Activated CD8-positive, alpha-beta T cell treated with anti-CD3 and anti-CD28 coated beads, Interleukin-2, amount 10 ng/mL, durations not matched to agents 7 days and 5 days (primary cell): Measurements from ENCODE around the gene UBE2R2. TPM values are rescaled to one million over a fixed set of nuclear protein-coding genes. Genes with fewer than 3 reads are reported as not detected.
"Not testable (repeated sequence)": the region's sequence is repeated elsewhere in the genome, so short reads cannot be mapped to it uniquely, and the experiment has no call there.

Experiments
- ATAC-seq: fragments of 150-1000 bp; cut with Tn5 transposase; one replicate; pipeline ENCODE4 v1.10.0; 2021; ENCODE audit warnings: moderate library complexity
- CTCF ChIA-PET: fragments of 350-600 bp; sonication (Branson Sonifier 250); formaldehyde crosslinking; loops from one replicate; lab custom pipeline; 2021; ENCODE audit warnings: antibody characterized with exemption; lab: Charles Lee
- POLR2A ChIA-PET: fragments of 350-600 bp; sonication (Branson Sonifier 250); formaldehyde crosslinking; loops from one replicate; lab custom pipeline; 2021; ENCODE audit warnings: antibody characterized with exemption; lab: Charles Lee
- DNase-seq: peaks from one replicate; pipeline ENCODE4 v3.0.0-alpha.2; 2020
- H3K27ac Mint-ChIP-seq: one replicate; pipeline ENCODE4 v1.8.0; 2021; ENCODE audit warnings: mild to moderate bottlenecking, mixed read lengths
- H3K27me3 Mint-ChIP-seq: one replicate; pipeline ENCODE4 v1.8.0; 2021; ENCODE audit warnings: low read depth, mixed read lengths
- H3K36me3 Mint-ChIP-seq: one replicate; pipeline ENCODE4 v1.8.0; 2021; ENCODE audit warnings: low read depth, mixed read lengths
- H3K4me1 Mint-ChIP-seq: one replicate; pipeline ENCODE4 v1.8.0; 2021; ENCODE audit warnings: low read depth, mixed read lengths
- H3K4me3 Mint-ChIP-seq: one replicate; pipeline ENCODE4 v1.8.0; 2021; ENCODE audit warnings: mild to moderate bottlenecking, mixed read lengths
- H3K9me3 Mint-ChIP-seq: one replicate; pipeline ENCODE4 v1.8.0; 2022; ENCODE audit warnings: mixed read lengths; ENCODE audit not compliant: insufficient read depth
- total RNA-seq, 2 experiments: library from RNA; stranded (reverse); gene quantifications; one replicate each; pipeline ENCODE4 v1.2.3, GENCODE V29; 2021

The UBE2R2 gene
- total RNA-seq, 2 experiments from 2014 or later: 28.2 to 28.3 TPM

GRCh38 chr9:33868440-33868973 lies 51.5 kb downstream of the UBE2R2 start:
- Mint-ChIP-seq H3K4me3 (no peak overlapping the region), H3K36me3 (peaks cover 6% of the 10 kb centered on the region), H3K9me3 (no peaks in the 10 kb centered on the region), H3K27me3 (no peaks in the 10 kb centered on the region), H3K27ac (no peak overlapping the region), H3K4me1 (no peaks in the 10 kb centered on the region)
- DNase-seq (no peak), ATAC-seq (no peak)
- ChIA-PET CTCF (interaction anchor here (0.6 to 1.3 kb wide), 2 partner anchors 55 to 572 kb away, joined by 3 read pairs; no protein-coding TSS in a partner anchor), POLR2A (no interaction called here)

DNA sequence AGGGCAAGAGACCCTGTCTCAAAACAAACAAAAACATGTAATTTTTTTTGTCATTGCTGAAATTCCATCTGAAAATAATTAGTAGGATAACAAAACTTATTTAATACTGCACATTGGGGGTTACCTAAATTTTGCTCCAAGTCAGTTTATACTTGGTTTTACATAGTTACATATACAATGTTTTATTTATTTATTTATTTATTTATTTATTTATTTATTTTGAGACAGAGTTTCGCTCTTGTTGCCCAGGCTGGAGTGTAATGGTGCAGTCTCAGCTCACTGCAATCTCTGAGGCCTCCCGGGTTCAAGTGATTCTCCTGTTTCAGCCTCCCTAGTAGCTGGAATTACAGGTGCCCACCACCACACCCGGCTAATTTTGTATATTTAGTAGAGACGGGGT lies 52.3 kb downstream of the UBE2R2 start:
- DNase-seq, H3K36me3 Mint-ChIP-seq, ATAC-seq, POLR2A ChIA-PET, H3K9me3 Mint-ChIP-seq, H3K27ac Mint-ChIP-seq, CTCF ChIA-PET, H3K4me1 Mint-ChIP-seq, H3K4me3 Mint-ChIP-seq, H3K27me3 Mint-ChIP-seq: not testable (repeated sequence)

DNA sequence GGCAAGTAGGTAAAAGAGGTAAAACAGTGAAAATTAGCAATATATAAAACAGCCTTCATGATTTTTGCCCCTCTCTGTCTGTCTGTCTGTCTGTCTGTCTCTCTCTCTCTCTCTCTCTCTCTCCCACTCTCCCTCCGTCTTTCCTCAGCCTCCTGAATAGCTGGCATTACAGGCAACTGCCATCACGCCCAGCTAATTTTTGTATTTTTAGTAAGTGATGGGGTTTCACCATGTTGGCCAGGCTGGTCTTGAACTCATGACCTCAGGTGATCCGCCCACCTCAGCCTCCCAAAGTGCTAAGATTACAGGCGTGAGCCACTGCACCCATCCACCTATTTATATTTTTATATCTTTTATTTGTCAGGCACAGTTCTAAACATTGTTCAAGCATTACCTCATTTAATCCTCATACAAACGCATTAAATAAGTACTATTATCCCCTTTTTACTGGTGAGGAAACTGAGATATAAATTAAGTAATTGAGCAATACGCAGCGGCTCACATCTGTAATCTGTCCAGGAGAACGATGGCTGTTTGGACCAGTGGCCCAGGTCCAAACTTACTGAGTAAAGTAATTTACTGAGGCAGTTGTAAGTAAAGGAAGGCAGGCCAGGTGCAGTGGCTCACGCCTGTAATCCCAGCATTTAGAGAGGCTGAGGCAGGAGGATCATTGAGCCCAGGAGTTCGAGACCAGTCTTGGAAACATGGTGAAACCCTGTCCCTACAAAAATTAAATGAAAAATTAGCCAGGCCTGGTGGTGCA lies 60.9 kb downstream of the UBE2R2 start:
- H3K27ac Mint-ChIP-seq: no peak overlapping the region
- CTCF ChIA-PET: no interaction called here

GRCh38 chr9:33878691-33879366 lies 61.9 kb downstream of the UBE2R2 start:
- Mint-ChIP-seq H3K9me3 (no peaks in the 10 kb centered on the region), H3K36me3 (peaks cover 3% of the 10 kb centered on the region), H3K4me1 (peaks cover 13% of the 10 kb centered on the region), H3K4me3 (no peak overlapping the region), H3K27ac (no peak overlapping the region), H3K27me3 (no peaks in the 10 kb centered on the region)
- ChIA-PET CTCF (no interaction called here), POLR2A (no interaction called here)
- no peak for DNase-seq
- no peak for ATAC-seq

More for the DNA sequence above, 60.9 kb downstream of the UBE2R2 start:
- ATAC-seq: no peak
- H3K36me3 Mint-ChIP-seq: no peaks in the 10 kb centered on the region
- H3K4me1 Mint-ChIP-seq: peaks cover 10% of the 10 kb centered on the region
- no peak for DNase-seq
- POLR2A ChIA-PET: no interaction called here
- H3K4me3 Mint-ChIP-seq: no peak overlapping the region
- no peaks in the 10 kb centered on the region for H3K27me3 Mint-ChIP-seq
- no peaks in the 10 kb centered on the region for H3K9me3 Mint-ChIP-seq

GRCh38 chr9:33880211-33881089 lies 63.5 kb downstream of the UBE2R2 start:
- ChIA-PET CTCF (interaction anchor here (1.0 to 1.3 kb wide), 2 partner anchors 8 to 27 kb away, joined by 3 read pairs; no protein-coding TSS in a partner anchor), POLR2A (no interaction called here)
- H3K27me3 Mint-ChIP-seq: no peaks in the 10 kb centered on the region
- H3K27ac Mint-ChIP-seq: no peak overlapping the region
- H3K36me3 Mint-ChIP-seq: peaks cover 3% of the 10 kb centered on the region
- DNase-seq: no peak
- no peaks in the 10 kb centered on the region for H3K9me3 Mint-ChIP-seq
- no peak for ATAC-seq
- H3K4me1 Mint-ChIP-seq: peaks cover 14% of the 10 kb centered on the region
- no peak overlapping the region for H3K4me3 Mint-ChIP-seq

GRCh38 chr9:33881635-33882034 lies 64.7 kb downstream of the UBE2R2 start:
- DNase-seq: no peak
- H3K27ac Mint-ChIP-seq: no peak overlapping the region
- ChIA-PET CTCF (no interaction called here), POLR2A (no interaction called here)
- H3K4me1 Mint-ChIP-seq: peaks cover 14% of the 10 kb centered on the region
- H3K4me3 Mint-ChIP-seq: no peak overlapping the region
- no peak for ATAC-seq
- H3K9me3 Mint-ChIP-seq: no peaks in the 10 kb centered on the region
- no peaks in the 10 kb centered on the region for H3K27me3 Mint-ChIP-seq
- peaks cover 4% of the 10 kb centered on the region for H3K36me3 Mint-ChIP-seq

- DNase-seq: no peak
- Mint-ChIP-seq H3K27me3 (no peaks in the 10 kb centered on the region), H3K36me3 (peaks cover 16% of the 10 kb centered on the region), H3K4me3 (no peak overlapping the region), H3K4me1 (peaks cover 13% of the 10 kb centered on the region), H3K27ac (no peak overlapping the region), H3K9me3 (no peaks in the 10 kb centered on the region)
- ChIA-PET POLR2A (interaction anchor here (1.7 kb wide), 1 partner anchor 9 kb away, joined by 5 read pairs; no protein-coding TSS in a partner anchor), CTCF (interaction anchor here (1.0 to 1.4 kb wide), 2 partner anchors 106 to 189 kb away, joined by 3 to 5 read pairs; no protein-coding TSS in a partner anchor)
- no peak for ATAC-seq
Observed at GRCh38 chr9:33884856-33885701, 68.1 kb downstream of the UBE2R2 start.

DNA sequence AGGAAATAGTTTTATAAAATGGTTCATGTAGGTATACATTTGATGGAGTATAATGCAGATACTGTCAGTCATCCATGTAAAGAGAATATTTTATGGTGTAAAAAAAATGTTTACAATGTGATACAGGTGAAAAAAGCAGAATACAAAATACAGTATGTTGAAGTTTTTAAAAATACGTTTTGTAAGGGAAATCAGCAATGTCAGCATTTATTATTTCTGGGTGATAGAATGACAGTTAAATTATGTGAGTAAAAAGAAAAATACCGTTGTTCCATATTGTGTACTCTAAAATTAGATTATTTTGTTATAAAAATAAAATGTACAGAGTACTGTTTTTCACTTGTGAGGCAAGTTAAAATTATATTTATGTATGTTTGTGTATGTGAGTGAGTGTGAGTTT lies 69.0 kb downstream of the UBE2R2 start:
- Mint-ChIP-seq H3K4me3 (no peak overlapping the region), H3K27me3 (no peaks in the 10 kb centered on the region), H3K9me3 (no peaks in the 10 kb centered on the region), H3K36me3 (peaks cover 19% of the 10 kb centered on the region), H3K4me1 (peaks cover 9% of the 10 kb centered on the region), H3K27ac (no peak overlapping the region)
- ChIA-PET CTCF (no interaction called here), POLR2A (interaction anchor here (1.7 kb wide), 1 partner anchor 8 kb away, joined by 5 read pairs; no protein-coding TSS in a partner anchor)
- DNase-seq (no peak), ATAC-seq (no peak)

GRCh38 chr9:33893861-33894260 lies 76.9 kb downstream of the UBE2R2 start:
- no peaks in the 10 kb centered on the region for H3K27me3 Mint-ChIP-seq
- H3K27ac Mint-ChIP-seq: no peak overlapping the region
- H3K36me3 Mint-ChIP-seq: peaks cover 21% of the 10 kb centered on the region
- ATAC-seq (no peak), DNase-seq (no peak)
- ChIA-PET CTCF (interaction anchor here (1.4 kb wide), 1 partner anchor 81 kb away, joined by 3 read pairs; no protein-coding TSS in a partner anchor), POLR2A (interaction anchor here (0.9 kb wide), 1 partner anchor 9 kb away, joined by 5 read pairs; no protein-coding TSS in a partner anchor)
- no peaks in the 10 kb centered on the region for H3K9me3 Mint-ChIP-seq
- no peak overlapping the region for H3K4me3 Mint-ChIP-seq
- no peaks in the 10 kb centered on the region for H3K4me1 Mint-ChIP-seq

DNA sequence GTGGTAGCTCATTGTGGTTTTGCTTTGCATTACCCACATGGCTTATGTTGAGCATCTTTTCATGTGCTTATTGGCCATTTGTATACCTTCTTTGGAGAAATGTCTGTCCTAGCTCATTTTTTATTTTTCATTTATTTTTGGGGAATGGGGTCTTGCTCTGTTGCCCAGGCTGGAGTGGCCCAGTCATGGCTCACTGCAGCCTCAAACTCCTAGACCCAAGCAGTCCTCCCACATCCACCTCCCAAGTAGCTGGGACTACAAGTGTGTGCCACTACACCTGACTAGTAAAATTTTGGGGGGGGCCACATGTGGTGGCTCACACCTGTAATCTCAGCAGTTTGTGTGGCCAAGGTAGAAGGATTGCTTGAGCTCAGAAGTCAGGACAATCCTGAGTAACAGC lies 77.4 kb downstream of the UBE2R2 start:
- ChIA-PET POLR2A (interaction anchor here (0.9 kb wide), 1 partner anchor 9 kb away, joined by 5 read pairs; no protein-coding TSS in a partner anchor), CTCF (interaction anchor here (1.4 kb wide), 1 partner anchor 82 kb away, joined by 3 read pairs; no protein-coding TSS in a partner anchor)
- DNase-seq: no peak
- Mint-ChIP-seq H3K36me3 (peaks cover 21% of the 10 kb centered on the region), H3K27me3 (no peaks in the 10 kb centered on the region), H3K4me1 (no peaks in the 10 kb centered on the region), H3K27ac (no peak overlapping the region), H3K4me3 (no peak overlapping the region), H3K9me3 (no peaks in the 10 kb centered on the region)
- ATAC-seq: no peak
